ENCODE data around the gene CDH4. TPM values are rescaled to one million over a fixed set of nuclear protein-coding genes. Genes with fewer than 3 reads are reported as not detected.
A peak's percentile ranks its signal among the peaks of the same experiment; 100 is the strongest.

The CDH4 gene
- total and polyA plus RNA-seq, 10 donors: 0.30 to 20.1 (median 7.7) TPM

- TF ChIP-seq POLR2AphosphoS5 (IDR thresholded peaks at IDR 0.05) (no peak), POLR2A (IDR thresholded peaks at IDR 0.05) (no peak), CTCF (IDR thresholded peaks at IDR 0.05 in 8 of 11, conservative IDR thresholded peaks at IDR 0.05 in 3 of 11) (no peak)
- H3K4me1 ChIP-seq: no peaks in the 10 kb centered on the region
- H3K27me3 ChIP-seq (replicated peaks in 1 of 7): no peaks in the 10 kb centered on the region
- no peak overlapping the region for H3K4me3 ChIP-seq
- H3K9me3 ChIP-seq: peaks cover 0 to 5% (median 0%) of the 10 kb centered on the region in 8 donors
- H3K27ac ChIP-seq: no peak overlapping the region
- DNase-seq: peak; percentile 51
- WGBS, 5 donors: 85 to 96% (median 89%) methylated on average over 8 of the region's 8 CpGs
- intact Hi-C loops (cut with DNase I; ENCODE audit: low total_unique reads): no loop called here
- H3K36me3 ChIP-seq: no peaks in the 10 kb centered on the region
Measured at GRCh38 chr20:61324906-61325305, 72.8 kb downstream of the CDH4 start.

- WGBS, 5 donors: 79 to 90% (median 84%) methylated on average over 10 of the region's 10 CpGs
- intact Hi-C loops (cut with DNase I; ENCODE audit: low total_unique reads): no loop called here
- no peaks in the 10 kb centered on the region for H3K36me3 ChIP-seq
- H3K27ac ChIP-seq: no peak overlapping the region
- no peak for TF ChIP-seq POLR2AphosphoS5 (IDR thresholded peaks at IDR 0.05)
- TF ChIP-seq POLR2A (IDR thresholded peaks at IDR 0.05): no peak
- no peak for TF ChIP-seq CTCF (IDR thresholded peaks at IDR 0.05 in 8 of 11, conservative IDR thresholded peaks at IDR 0.05 in 3 of 11)
- peak; percentile 20 for DNase-seq
- H3K9me3 ChIP-seq: peaks cover 0 to 5% (median 0%) of the 10 kb centered on the region in 8 donors
- H3K4me3 ChIP-seq: no peak overlapping the region
- no peaks in the 10 kb centered on the region for H3K4me1 ChIP-seq
- no peaks in the 10 kb centered on the region for H3K27me3 ChIP-seq (replicated peaks in 1 of 7)
Measured at GRCh38 chr20:61325718-61326117, 73.7 kb downstream of the CDH4 start.

- Histone ChIP-seq H3K36me3 (no peaks in the 10 kb centered on the region), H3K4me1 (peaks cover 0 to 12% (median 0%) of the 10 kb centered on the region in 6 donors), H3K9me3 (peaks cover 0 to 15% (median 0%) of the 10 kb centered on the region in 8 donors), H3K27me3 (replicated peaks in 1 of 7) (no peaks in the 10 kb centered on the region), H3K4me3 (no peak overlapping the region), H3K27ac (no peak overlapping the region)
- intact Hi-C loops (cut with DNase I; ENCODE audit: low total_unique reads): no loop called here
- TF ChIP-seq CTCF (IDR thresholded peaks at IDR 0.05 in 8 of 11, conservative IDR thresholded peaks at IDR 0.05 in 3 of 11): no peak
- TF ChIP-seq POLR2A (IDR thresholded peaks at IDR 0.05): no peak
- no peak for TF ChIP-seq POLR2AphosphoS5 (IDR thresholded peaks at IDR 0.05)
- peak; percentile 84 for DNase-seq
- 81 to 86% (median 84%) methylated on average over 17 of the region's 17 CpGs for WGBS, 5 donors
Measured at GRCh38 chr20:61328911-61329558, 77.0 kb downstream of the CDH4 start.

- Histone ChIP-seq H3K27ac (no peak overlapping the region), H3K36me3 (no peaks in the 10 kb centered on the region), H3K9me3 (peaks cover 0 to 15% (median 0%) of the 10 kb centered on the region in 8 donors), H3K4me1 (peaks cover 0 to 12% (median 0%) of the 10 kb centered on the region in 6 donors), H3K4me3 (no peak overlapping the region), H3K27me3 (replicated peaks in 1 of 7) (no peaks in the 10 kb centered on the region)
- peak; percentile 65 for DNase-seq
- intact Hi-C loops (cut with DNase I; ENCODE audit: low total_unique reads): no loop called here
- 78 to 91% (median 82%) methylated on average over 13 to 14 of the region's 14 CpGs for WGBS, 5 donors
- TF ChIP-seq POLR2A (IDR thresholded peaks at IDR 0.05) (no peak), CTCF (IDR thresholded peaks at IDR 0.05 in 8 of 11, conservative IDR thresholded peaks at IDR 0.05 in 3 of 11) (no peak), POLR2AphosphoS5 (IDR thresholded peaks at IDR 0.05) (no peak)
Measured at GRCh38 chr20:61330441-61330840, 78.4 kb downstream of the CDH4 start.
